Femur (tissue), 1 donor: ENCODE results near the gene NCS1.
A peak's percentile ranks its signal among the peaks of the same experiment; 100 is the strongest.
"Not testable (repeated sequence)": the region's sequence is repeated elsewhere in the genome, so short reads cannot be mapped to it uniquely, and the experiment has no call there.

Experiments used
- DNase-seq: peaks from one replicate; pipeline ENCODE4 v3.0.0-alpha.2; 2017

The NCS1 gene

GRCh38 chr9:130240410-130241197, 68.4 kb downstream of the NCS1 start:
- peak; percentile 73 for DNase-seq

- DNase-seq, result peak; percentile 16
Observed at GRCh38 chr9:130241198-130241535, 69.0 kb downstream of the NCS1 start.

- peak; percentile 15 for DNase-seq
Observed at GRCh38 chr9:130242270-130243014, 70.2 kb downstream of the NCS1 start.

GRCh38 chr9:130243015-130243881, 71.0 kb downstream of the NCS1 start:
- peak; percentile 76 for DNase-seq

GRCh38 chr9:130243882-130244170, 71.6 kb downstream of the NCS1 start:
- DNase-seq, result peak; percentile 17

GRCh38 chr9:130244548-130245165, 72.5 kb downstream of the NCS1 start:
- peak; percentile 10 for DNase-seq

- no peak for DNase-seq
Observed at GRCh38 chr9:130245474-130245873, 73.3 kb downstream of the NCS1 start.

- DNase-seq, result no peak
Observed at GRCh38 chr9:130246126-130246525, 73.9 kb downstream of the NCS1 start.

- DNase-seq, result no peak
Observed at GRCh38 chr9:130254747-130255630, 82.8 kb downstream of the NCS1 start.

GRCh38 chr9:130255631-130256134, 83.5 kb downstream of the NCS1 start:
- DNase-seq, result no peak

- DNase-seq, result no peak
Observed at GRCh38 chr9:130256644-130257043, 84.4 kb downstream of the NCS1 start.

- DNase-seq, result not testable (repeated sequence)
Observed at GRCh38 chr9:130258137-130258536, 85.9 kb downstream of the NCS1 start.

- DNase-seq, result no peak
Observed at GRCh38 chr9:130259044-130259443, 86.8 kb downstream of the NCS1 start.

- peak; percentile 59 for DNase-seq
Observed at GRCh38 chr9:130260816-130261765, 88.9 kb downstream of the NCS1 start.

GRCh38 chr9:130262061-130262745, 90.0 kb downstream of the NCS1 start:
- no peak for DNase-seq

GRCh38 chr9:130262771-130263170, 90.6 kb downstream of the NCS1 start:
- DNase-seq, result no peak

GRCh38 chr9:130263601-130264413, 91.6 kb downstream of the NCS1 start:
- no peak for DNase-seq

- no peak for DNase-seq
Observed at GRCh38 chr9:130264414-130265350, 92.5 kb downstream of the NCS1 start.
